Suprapubic skin (tissue), 3 donors: Measurements from ENCODE around the gene MBD4.

Experiments used
- EP300 ChIP-seq: sonication (generic); formaldehyde crosslinking; IDR thresholded peaks from one replicate; pipeline ENCODE4 v1.6.1; 2017; ENCODE audit warnings: antibody characterized with exemption
- TF ChIP-seq, protein P1 (sequence below), 2 donors: fragments of 200-600 bp in 1 of 2; fragments of 450-650 bp in 1 of 2; sonication (generic) in 1 of 2; IDR thresholded peaks; one replicate each; pipeline ENCODE4 v1.5.1; 2016 to 2019; ENCODE audit warnings: antibody characterized with exemption in 2 of 2, mild to moderate bottlenecking in 1 of 2, moderate library complexity in 1 of 2

DNA sequence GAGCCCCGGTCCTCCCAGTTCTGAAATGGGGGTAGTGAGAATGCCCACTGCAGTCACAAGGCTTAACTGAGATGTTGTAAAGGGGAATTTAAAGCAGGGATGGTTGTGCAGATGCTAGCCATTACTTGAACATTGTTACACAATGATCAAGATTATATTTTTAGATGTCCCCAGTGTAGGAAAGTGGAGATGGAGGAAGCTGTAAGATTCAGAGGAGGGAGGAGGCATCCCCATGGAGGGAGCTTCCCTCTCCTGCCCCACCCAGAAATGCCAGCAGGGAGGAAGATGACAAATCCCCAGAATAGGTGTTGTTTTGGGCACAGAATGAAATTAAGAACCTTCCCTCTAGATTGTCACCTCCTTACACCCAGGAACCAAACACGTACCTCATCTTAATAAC lies 57.4 kb downstream of the MBD4 start:
- TF ChIP-seq, protein P1, sequence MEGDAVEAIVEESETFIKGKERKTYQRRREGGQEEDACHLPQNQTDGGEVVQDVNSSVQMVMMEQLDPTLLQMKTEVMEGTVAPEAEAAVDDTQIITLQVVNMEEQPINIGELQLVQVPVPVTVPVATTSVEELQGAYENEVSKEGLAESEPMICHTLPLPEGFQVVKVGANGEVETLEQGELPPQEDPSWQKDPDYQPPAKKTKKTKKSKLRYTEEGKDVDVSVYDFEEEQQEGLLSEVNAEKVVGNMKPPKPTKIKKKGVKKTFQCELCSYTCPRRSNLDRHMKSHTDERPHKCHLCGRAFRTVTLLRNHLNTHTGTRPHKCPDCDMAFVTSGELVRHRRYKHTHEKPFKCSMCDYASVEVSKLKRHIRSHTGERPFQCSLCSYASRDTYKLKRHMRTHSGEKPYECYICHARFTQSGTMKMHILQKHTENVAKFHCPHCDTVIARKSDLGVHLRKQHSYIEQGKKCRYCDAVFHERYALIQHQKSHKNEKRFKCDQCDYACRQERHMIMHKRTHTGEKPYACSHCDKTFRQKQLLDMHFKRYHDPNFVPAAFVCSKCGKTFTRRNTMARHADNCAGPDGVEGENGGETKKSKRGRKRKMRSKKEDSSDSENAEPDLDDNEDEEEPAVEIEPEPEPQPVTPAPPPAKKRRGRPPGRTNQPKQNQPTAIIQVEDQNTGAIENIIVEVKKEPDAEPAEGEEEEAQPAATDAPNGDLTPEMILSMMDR (IDR thresholded peaks at IDR 0.05): no peak
- no peak for TF ChIP-seq EP300
